ENCODE data around the gene FAM78A.

The FAM78A gene

DNA sequence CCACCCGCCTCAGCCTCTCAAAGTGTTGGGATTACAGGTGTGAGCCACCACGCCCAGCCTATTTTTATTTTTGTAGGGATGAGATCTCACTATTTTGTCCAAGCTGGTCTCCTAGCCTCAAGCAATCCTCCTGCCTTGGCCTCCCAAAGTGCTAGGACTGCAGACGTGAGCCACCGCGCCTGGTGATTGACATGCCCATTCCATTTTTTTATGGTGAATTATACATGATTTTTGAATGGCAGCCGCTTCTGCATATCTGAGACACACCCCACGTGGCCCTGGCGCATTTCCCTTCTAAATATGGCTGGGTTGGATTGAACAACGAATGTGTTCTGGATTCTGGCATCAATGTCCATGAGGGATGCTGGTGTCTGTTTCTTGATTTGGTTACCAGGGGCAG is 35.9 kb upstream of the FAM78A start:
- TF ChIP-seq, protein P1, sequence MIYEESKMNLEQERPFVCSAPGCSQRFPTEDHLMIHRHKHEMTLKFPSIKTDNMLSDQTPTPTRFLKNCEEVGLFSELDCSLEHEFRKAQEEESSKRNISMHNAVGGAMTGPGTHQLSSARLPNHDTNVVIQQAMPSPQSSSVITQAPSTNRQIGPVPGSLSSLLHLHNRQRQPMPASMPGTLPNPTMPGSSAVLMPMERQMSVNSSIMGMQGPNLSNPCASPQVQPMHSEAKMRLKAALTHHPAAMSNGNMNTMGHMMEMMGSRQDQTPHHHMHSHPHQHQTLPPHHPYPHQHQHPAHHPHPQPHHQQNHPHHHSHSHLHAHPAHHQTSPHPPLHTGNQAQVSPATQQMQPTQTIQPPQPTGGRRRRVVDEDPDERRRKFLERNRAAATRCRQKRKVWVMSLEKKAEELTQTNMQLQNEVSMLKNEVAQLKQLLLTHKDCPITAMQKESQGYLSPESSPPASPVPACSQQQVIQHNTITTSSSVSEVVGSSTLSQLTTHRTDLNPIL (CRISPR knock-in tag; IDR thresholded peaks at IDR 0.05; ENCODE audit: low read depth) = no peak
- TF ChIP-seq ZC3H10 (CRISPR knock-in tag; IDR thresholded peaks at IDR 0.05) (no peak), ZNF565 (CRISPR knock-in tag; conservative IDR thresholded peaks at IDR 0.05; ENCODE audit: low read depth) (no peak), TOX (CRISPR knock-in tag; IDR thresholded peaks at IDR 0.05; ENCODE audit: borderline replicate concordance) (no peak), SNAI2 (CRISPR knock-in tag; IDR thresholded peaks at IDR 0.05) (no peak), ESRRG (CRISPR knock-in tag; IDR thresholded peaks at IDR 0.05) (no peak), ZNF70 (CRISPR knock-in tag; IDR thresholded peaks at IDR 0.05) (no peak), ZNF8 (CRISPR knock-in tag; IDR thresholded peaks at IDR 0.05) (no peak), GLIS3 (CRISPR knock-in tag; IDR thresholded peaks at IDR 0.05) (no peak), TCF4 (CRISPR knock-in tag; IDR thresholded peaks at IDR 0.05; ENCODE audit: borderline replicate concordance) (no peak), ZFP30 (CRISPR knock-in tag; IDR thresholded peaks at IDR 0.05) (no peak)
- TF ChIP-seq, protein P2, sequence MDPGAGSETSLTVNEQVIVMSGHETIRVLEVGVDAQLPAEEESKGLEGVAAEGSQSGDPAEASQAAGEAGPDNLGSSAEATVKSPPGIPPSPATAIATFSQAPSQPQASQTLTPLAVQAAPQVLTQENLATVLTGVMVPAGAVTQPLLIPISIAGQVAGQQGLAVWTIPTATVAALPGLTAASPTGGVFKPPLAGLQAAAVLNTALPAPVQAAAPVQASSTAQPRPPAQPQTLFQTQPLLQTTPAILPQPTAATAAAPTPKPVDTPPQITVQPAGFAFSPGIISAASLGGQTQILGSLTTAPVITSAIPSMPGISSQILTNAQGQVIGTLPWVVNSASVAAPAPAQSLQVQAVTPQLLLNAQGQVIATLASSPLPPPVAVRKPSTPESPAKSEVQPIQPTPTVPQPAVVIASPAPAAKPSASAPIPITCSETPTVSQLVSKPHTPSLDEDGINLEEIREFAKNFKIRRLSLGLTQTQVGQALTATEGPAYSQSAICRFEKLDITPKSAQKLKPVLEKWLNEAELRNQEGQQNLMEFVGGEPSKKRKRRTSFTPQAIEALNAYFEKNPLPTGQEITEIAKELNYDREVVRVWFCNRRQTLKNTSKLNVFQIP (CRISPR knock-in tag; IDR thresholded peaks at IDR 0.05; ENCODE audit: borderline replicate concordance, low read depth) = no peak
- ATAC-seq = no peak

DNA sequence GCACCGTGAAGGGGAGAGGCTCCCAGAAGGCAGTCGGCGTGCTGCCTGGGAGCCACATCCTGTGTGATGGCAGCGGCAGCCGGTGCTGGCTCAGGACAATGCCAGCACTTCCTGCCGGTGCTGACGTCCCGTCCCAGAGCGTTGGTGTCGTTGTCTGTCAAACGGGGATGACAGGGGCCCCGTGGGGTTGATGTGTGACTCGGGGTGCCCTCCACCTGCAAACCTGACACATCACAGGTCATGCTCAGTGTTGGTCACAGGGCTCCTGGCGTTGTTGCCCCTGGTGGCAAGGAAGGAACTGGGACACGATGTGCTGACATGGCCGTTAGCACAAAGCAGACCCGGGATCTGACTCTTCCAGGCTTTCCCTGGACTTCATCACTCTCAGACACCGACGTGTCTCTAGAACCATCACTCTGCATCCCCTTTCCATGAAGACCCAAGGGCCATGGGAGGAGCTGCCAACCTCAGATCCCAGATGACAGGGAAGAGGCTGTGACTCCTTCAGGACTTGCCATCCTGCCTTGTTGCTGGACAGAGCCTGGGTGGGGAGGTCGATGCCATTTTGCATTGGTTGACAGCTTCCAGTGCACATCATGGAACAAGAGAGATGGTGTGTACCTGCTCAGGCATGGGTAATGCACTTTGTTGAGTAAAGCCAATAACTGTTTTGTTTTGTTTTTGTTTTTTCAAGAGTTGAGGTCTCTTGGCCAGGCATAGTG is 34.7 kb upstream of the FAM78A start:
- no peak; the same call in 2 of the 3 replicates for ATAC-seq
- no peak for TF ChIP-seq RARB (CRISPR knock-in tag; IDR thresholded peaks at IDR 0.05)
- TF ChIP-seq ZFP3 (CRISPR knock-in tag; IDR thresholded peaks at IDR 0.05) = no peak
- no peak for TF ChIP-seq ZFP30 (CRISPR knock-in tag; IDR thresholded peaks at IDR 0.05)
- TF ChIP-seq TCF4 (CRISPR knock-in tag; IDR thresholded peaks at IDR 0.05; ENCODE audit: borderline replicate concordance) = no peak
- no peak for TF ChIP-seq TOX (CRISPR knock-in tag; IDR thresholded peaks at IDR 0.05; ENCODE audit: borderline replicate concordance)
- TF ChIP-seq ZC3H10 (CRISPR knock-in tag; IDR thresholded peaks at IDR 0.05) = no peak
- TF ChIP-seq, protein P3, sequence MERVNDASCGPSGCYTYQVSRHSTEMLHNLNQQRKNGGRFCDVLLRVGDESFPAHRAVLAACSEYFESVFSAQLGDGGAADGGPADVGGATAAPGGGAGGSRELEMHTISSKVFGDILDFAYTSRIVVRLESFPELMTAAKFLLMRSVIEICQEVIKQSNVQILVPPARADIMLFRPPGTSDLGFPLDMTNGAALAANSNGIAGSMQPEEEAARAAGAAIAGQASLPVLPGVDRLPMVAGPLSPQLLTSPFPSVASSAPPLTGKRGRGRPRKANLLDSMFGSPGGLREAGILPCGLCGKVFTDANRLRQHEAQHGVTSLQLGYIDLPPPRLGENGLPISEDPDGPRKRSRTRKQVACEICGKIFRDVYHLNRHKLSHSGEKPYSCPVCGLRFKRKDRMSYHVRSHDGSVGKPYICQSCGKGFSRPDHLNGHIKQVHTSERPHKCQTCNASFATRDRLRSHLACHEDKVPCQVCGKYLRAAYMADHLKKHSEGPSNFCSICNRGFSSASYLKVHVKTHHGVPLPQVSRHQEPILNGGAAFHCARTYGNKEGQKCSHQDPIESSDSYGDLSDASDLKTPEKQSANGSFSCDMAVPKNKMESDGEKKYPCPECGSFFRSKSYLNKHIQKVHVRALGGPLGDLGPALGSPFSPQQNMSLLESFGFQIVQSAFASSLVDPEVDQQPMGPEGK (CRISPR knock-in tag; IDR thresholded peaks at IDR 0.05; ENCODE audit: borderline replicate concordance) = no peak
- no peak for TF ChIP-seq GLIS3 (CRISPR knock-in tag; IDR thresholded peaks at IDR 0.05)
- TF ChIP-seq ZNF8 (CRISPR knock-in tag; IDR thresholded peaks at IDR 0.05) = no peak
- no peak for TF ChIP-seq SNAI2 (CRISPR knock-in tag; IDR thresholded peaks at IDR 0.05)

DNA sequence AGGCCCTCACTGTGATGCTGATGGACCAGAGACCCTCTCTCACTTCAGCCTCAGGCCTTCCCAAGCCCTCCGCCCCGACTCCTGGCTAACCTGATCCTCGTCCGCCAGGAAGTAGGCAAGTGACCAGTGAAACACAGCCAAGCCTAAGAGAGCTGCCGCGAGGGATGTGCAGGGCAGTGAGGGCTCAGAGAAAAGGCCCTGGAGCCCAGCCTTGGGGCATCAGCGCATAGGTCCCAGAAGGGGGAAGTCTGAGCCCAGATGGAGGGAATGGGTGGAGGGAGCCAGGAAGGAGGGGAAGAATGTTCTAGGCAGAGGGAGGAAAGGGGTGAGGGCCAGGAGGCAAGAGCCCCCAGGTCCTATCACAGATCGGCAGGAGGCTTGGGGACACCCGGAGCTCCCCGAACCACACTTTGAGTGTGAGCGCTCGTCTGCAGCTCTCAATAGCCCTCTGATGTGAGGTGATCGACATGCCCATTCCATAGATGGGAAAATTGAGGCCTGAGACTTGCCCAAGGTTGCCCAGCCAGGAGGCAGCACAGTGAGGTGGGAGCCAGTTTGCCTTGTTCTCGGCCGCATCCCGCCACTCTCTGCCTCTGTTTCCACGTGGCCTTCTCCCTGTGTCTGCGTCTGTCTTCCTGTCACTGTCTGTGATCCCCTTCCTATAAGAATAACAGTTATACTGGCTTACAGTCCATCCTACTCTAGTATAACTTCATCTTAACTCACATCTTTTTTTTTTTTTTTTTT is 33.4 kb upstream of the FAM78A start:
- ATAC-seq = no peak
- TF ChIP-seq, protein P2 (CRISPR knock-in tag; IDR thresholded peaks at IDR 0.05; ENCODE audit: borderline replicate concordance, low read depth) = no peak
- TF ChIP-seq PPARA (CRISPR knock-in tag; IDR thresholded peaks at IDR 0.05; ENCODE audit: borderline replicate concordance) = no peak
- TF ChIP-seq RARB (CRISPR knock-in tag; IDR thresholded peaks at IDR 0.05) = no peak
- TF ChIP-seq, protein P4, sequence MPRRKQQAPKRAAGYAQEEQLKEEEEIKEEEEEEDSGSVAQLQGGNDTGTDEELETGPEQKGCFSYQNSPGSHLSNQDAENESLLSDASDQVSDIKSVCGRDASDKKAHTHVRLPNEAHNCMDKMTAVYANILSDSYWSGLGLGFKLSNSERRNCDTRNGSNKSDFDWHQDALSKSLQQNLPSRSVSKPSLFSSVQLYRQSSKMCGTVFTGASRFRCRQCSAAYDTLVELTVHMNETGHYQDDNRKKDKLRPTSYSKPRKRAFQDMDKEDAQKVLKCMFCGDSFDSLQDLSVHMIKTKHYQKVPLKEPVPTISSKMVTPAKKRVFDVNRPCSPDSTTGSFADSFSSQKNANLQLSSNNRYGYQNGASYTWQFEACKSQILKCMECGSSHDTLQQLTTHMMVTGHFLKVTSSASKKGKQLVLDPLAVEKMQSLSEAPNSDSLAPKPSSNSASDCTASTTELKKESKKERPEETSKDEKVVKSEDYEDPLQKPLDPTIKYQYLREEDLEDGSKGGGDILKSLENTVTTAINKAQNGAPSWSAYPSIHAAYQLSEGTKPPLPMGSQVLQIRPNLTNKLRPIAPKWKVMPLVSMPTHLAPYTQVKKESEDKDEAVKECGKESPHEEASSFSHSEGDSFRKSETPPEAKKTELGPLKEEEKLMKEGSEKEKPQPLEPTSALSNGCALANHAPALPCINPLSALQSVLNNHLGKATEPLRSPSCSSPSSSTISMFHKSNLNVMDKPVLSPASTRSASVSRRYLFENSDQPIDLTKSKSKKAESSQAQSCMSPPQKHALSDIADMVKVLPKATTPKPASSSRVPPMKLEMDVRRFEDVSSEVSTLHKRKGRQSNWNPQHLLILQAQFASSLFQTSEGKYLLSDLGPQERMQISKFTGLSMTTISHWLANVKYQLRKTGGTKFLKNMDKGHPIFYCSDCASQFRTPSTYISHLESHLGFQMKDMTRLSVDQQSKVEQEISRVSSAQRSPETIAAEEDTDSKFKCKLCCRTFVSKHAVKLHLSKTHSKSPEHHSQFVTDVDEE (CRISPR knock-in tag; IDR thresholded peaks at IDR 0.05) = no peak
- TF ChIP-seq GLIS3 (CRISPR knock-in tag; IDR thresholded peaks at IDR 0.05) = no peak
- TF ChIP-seq SNAI2 (CRISPR knock-in tag; IDR thresholded peaks at IDR 0.05) = no peak
- TF ChIP-seq OSR1 (CRISPR knock-in tag; IDR thresholded peaks at IDR 0.05) = no peak
- TF ChIP-seq, protein P1 (CRISPR knock-in tag; IDR thresholded peaks at IDR 0.05; ENCODE audit: low read depth) = no peak
- no peak for TF ChIP-seq ZNF565 (CRISPR knock-in tag; conservative IDR thresholded peaks at IDR 0.05; ENCODE audit: low read depth)
- no peak for TF ChIP-seq ISL1 (CRISPR knock-in tag; IDR thresholded peaks at IDR 0.05)
- TF ChIP-seq CSDC2 (CRISPR knock-in tag; IDR thresholded peaks at IDR 0.05) = no peak
- TF ChIP-seq, protein P3 (CRISPR knock-in tag; IDR thresholded peaks at IDR 0.05; ENCODE audit: borderline replicate concordance) = no peak
- no peak for TF ChIP-seq ESRRG (CRISPR knock-in tag; IDR thresholded peaks at IDR 0.05)

Measured in SK-N-SH treated with all-trans-retinoic acid at 6 μM for 48 hours (cell line).